HG02981 (cell line): ENCODE measurements around the gene ANKS1A.

Experiments
- ATAC-seq: cut with Tn5 transposase; IDR thresholded peaks from one replicate; pipeline ENCODE4 v1.9.1; 2021; ENCODE audit warnings: mild to moderate bottlenecking, moderate library complexity; ENCODE audit not compliant: unreplicated experiment

Gene ANKS1A

GRCh38 chr6:35080016-35080680 lies 191.1 kb downstream of the ANKS1A start:
- no peak for ATAC-seq

DNA sequence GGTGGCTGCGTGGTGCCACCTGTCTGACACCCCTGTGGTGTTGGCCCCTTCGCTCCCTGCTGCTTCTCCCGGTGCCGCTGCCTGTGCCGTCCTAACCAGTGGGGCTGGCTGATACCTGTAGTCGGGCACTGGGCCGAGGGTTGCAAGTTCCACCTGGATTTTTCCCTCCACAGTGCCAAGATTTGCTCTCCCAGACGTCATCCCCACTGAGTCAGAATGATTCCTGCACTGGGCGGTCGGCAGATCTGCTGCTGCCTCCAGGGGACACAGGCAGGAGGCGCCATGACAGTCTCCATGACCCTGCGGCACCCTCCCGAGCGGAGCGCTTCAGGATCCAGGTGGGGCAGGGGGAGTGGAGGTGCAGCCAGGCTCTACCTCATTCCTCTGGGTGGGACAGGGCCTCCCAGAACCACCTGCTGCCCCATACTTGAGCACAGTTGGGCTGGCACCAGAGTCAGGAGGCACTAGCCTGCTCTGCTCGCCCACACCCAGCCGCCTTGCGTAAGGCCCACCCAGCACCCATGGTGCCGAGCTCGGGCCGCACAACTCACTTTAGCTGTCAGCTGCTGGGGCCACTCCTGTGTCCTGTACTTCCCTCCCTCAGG lies 191.9 kb downstream of the ANKS1A start:
- no peak for ATAC-seq

- no peak for ATAC-seq
These were observed 192.4 kb downstream of the ANKS1A start for GRCh38 chr6:35081426-35081851.

DNA sequence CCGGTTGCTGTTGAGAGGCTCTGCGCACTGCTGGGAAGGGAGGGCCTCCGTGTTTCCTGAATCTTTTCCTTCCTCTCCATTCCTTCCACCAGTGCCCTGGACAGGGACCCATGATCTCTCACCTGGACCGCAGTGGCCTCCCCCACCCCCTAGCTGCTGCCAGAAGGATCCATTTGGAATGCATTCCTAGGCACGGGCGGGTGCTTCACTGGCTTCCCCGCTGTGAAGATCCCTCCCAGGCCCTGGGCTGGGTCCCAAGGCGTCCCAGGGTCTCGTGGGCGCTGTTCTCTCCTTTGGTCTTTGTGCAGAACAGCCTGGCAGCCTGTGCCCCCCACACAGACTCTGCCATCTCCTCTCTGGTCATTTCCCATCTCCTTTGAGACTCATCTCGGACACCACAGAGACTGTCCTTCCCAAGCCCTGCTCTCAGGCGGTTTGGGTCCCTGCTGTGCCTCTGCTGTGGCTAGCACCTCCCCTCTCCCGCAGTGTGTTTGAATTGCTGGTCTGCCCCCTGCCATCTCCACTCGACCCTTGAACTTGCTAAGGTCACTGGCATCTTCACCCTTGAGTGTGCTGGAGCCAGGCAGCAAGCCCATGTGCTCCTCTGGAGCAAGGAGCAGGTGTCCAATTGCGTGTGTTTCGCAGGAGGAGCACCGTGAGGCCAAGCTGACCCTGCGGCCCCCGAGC lies 193.1 kb downstream of the ANKS1A start:
- ATAC-seq, result no peak

DNA sequence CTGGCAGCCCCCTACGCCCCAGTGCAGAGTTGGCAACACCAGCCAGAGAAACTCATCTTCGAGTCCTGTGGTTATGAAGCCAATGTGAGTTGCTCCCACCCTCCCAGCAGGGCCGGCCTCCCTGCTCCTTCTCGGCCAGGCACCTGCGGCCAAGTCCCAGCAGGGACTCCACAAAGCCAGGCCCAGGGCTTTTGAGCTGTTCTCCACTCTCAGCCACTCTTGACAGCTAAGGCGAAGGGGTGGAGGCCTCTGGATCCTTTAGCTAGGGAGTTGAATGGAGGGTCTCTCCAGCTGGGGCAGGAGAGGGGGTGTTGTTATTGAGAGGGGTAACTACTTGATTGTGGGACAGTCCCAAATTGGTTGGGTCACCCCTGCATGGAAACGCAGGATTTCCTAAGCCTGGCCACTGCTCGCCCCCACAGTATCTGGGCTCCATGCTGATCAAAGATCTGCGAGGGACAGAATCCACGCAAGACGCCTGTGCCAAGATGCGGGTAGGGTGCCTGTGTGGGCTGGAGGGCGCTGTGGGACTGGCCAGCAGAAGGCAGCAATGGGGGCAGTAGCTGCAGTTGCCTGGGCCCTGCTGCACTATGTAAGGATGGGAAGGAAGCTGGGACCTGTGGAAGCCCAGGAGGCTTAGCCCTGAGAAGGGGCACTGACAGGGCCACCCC lies 193.8 kb downstream of the ANKS1A start:
- ATAC-seq, result no peak

DNA sequence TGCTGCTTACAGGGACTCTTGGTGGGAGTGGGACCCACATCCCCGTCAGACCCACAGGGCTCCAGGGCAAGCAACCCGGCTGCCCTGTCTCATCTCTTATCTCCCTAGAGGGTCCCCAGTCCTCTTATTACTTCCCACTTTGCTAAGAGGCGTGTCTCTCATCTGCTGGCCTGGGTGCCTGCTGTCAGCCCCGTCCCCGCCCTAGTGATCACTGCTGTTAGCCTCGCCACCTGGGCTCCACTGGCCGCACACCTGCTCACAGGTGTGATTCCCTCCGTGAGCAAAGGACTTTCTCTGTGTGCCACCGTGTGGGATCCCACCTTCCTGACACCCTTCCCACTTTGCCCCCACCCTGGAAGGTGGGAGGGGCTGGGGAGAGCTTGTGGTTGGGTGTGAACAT lies 194.5 kb downstream of the ANKS1A start:
- no peak for ATAC-seq

GRCh38 chr6:35084041-35084491 lies 195.0 kb downstream of the ANKS1A start:
- ATAC-seq, result no peak

DNA sequence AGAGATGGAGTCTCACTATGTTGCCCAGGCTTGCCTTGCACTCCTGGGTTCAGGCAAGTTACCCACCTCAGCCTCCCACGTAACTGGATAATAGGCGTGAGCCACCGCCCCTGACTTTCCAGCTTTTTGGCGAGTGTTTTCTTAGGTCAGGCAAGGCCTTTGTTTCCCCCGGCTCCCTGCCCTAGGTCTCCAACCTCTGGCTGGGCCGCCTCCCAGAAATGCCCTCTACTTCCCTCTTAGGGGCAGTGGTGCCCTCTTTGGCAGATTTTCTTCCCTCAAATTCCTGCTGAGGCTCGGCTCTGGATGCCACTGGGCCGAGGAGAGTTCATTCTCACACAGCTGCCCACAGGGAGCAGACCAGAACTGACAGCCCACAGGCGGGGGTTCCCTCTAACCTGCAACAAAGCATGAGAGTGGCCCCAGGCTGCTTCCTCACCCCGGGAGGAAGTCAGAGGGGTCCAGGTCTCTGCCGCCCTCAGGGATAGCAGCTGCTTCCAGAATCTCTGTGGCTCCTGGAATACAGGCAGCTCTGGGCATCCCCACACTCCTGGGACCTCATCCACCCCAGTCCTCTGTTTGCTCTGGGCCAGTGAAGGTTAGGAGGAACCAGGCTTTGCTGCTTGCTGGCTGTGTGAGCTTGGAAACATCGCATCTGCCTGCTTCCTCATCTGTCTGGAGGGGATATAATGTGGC lies 195.6 kb downstream of the ANKS1A start:
- ATAC-seq, result no peak

GRCh38 chr6:35085359-35086281 lies 196.6 kb downstream of the ANKS1A start:
- ATAC-seq, result no peak

- ATAC-seq, result no peak
These were observed 197.2 kb downstream of the ANKS1A start for GRCh38 chr6:35086282-35086632.

DNA sequence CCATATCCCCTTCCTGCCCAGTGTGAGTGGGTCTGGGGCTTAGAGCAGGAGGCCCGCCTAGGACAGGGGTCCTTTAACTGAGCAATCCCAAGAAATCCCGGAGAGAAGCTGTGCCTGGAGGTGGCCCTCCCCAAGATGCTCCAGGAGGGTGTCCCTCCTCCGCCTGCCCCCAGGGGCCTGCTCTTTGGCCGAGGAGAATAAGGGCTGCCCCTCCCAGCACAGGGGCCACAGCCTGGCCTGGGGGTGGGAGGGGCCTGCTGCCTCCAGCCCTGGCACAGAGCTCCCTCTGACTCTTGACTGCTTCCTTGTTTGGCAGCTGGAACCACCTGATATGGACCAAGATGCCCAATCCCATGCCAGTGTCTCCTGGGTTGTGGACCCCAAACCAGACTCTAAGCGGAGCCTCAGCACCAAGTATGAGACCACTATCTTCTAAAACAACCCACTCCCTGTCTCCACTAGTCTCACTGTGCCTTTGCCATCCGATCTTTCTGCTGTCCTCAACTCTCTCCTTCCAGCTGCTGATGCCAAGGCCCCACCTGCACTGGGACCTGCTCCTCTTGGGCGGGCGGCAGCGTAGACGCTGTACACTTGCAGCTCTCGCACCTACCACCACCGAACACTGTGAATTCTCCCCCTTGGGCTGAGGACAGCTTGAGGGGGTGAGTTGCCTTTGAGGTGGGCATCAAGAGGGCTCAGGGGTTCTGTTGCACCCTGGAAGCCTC lies 197.7 kb downstream of the ANKS1A start:
- ATAC-seq, result no peak

DNA sequence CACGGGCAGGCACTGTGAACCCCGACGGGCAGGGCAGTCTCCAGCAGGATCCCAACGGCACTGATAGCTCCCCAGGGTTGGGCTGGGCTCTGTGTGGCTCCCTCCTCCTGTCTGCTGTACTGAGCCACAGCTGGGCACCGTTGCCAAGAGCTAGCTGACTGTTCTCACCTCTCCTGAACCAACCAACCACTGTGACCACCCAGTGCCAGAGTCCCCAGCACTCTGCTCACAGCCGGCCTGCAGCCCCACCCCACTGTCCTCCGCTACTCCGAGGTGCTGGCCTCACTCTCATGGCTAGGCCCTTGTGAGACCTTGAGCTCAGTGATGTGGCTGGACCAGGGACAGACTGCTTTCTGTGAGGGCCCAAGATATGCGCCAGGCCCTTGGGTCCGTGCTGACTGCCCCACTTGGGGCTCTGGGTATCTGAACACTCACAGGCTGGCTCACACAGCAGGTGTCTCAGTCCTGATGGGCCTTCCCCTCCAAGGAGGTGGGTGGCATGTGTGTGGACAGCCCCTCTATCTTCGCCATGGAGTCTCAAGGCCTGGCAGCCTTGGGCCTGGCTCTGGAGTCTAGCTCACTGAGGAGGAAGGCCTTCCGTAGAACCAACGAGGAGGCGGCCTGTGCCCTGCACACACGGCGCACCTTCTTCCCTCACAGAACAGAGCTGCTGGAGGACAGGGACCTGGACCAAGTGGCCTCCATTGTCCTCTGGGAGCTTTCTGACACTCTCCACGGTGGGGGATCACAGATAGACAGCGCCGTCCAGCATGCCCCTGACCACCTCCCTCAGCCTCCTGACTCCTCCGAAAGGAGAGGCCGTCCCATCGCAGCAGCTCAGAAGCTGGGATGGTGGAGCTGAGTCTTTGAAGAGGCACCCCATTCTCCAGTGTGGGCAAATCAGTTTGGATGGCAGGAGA lies 198.6 kb downstream of the ANKS1A start:
- no peak for ATAC-seq

- ATAC-seq, result no peak
These were observed 199.5 kb downstream of the ANKS1A start for GRCh38 chr6:35088281-35089215.

DNA sequence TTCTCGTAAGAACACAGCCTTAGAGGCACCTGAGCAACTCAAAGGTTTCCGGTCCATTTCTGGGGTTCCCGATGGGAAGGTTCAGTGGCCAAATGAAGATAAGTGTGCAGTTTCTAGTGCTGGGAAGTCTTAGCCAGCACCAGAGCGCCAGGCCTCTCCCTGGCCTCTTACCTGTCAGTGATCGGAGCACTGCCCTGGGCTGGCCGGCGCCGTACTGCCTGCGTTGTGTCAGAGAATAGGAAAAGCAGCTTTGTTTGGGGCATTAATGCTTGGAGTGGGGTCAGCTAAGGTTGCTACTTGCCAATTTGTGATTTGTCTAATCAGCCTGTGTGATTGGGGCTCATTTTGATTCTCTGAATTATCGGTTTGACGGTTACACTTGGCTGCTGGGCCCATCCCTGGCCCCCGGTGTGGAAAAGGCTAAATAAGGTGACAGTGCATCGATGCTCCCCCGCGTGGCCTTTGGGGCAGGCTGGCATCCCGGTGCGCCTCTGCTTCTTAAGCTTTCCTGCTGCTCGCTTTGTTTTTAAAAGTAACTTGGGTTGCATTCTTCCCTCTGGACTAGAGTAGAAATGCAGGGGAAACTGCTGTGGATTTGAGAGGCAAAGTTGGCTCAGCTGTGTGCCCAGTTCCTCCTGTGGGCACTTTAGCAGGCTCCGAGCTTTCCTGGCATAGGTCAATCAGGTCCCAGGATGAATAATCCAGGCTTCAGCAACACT lies 200.3 kb downstream of the ANKS1A start:
- no peak for ATAC-seq

DNA sequence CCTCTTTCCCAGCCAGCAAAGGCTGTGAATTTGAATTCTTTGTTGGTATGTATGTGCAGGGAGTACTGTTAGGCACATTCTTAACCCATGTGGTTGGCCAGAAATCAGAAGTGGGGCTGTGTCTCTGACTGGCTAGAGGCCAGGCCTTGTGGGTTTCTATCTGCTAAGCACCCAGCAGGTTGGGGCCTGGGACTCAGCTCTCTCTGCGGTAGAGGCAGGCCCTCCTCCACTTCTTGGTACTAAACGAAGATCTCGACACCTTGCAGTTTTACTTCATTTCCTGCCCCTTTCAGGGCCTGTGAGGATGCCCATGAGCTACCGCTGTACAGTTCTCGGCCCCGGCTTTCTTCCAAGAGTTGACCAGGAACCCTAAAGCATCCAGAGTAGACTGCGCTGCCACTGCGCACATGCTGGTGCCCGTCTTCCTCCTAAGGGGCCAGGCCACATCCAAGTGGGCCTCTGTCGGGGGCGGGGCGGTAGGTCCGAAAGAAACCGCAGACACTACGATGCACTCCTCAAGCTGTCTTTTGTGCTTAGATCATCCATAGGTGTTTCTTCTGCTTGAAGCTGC lies 201.0 kb downstream of the ANKS1A start:
- ATAC-seq, result no peak

GRCh38 chr6:35090734-35091133 lies 201.7 kb downstream of the ANKS1A start:
- ATAC-seq, result no peak
